ENCODE measurements around the gene ITGB8. TPM values are rescaled to one million over a fixed set of nuclear protein-coding genes. Genes with fewer than 3 reads are reported as not detected.

The ITGB8 gene
- total and polyA plus RNA-seq, 2 experiments from 2014 or later = 0.71 to 3.0 TPM

- no peaks in the 10 kb centered on the region for H3K27me3 ChIP-seq (ENCODE audit: insufficient read depth)
- H3K4me3 ChIP-seq = no peak overlapping the region
- no peak for DNase-seq (ENCODE audit: low spot score)
- Mint-ChIP-seq H3K36me3 (ENCODE audit: low read depth) (no peaks in the 10 kb centered on the region; the same call in 2 of the 3 replicates), H3K4me1 (peaks cover 7% of the 10 kb centered on the region), H3K9me3 (no peaks in the 10 kb centered on the region), H3K27ac (no peak overlapping the region), H3K27me3 (ENCODE audit: insufficient read depth, low read depth, poor library complexity) (no peaks in the 10 kb centered on the region), H3K4me3 (no peak overlapping the region)
- no peak overlapping the region for H2AFZ ChIP-seq
- H4K20me1 ChIP-seq (replicated peaks; ENCODE audit: insufficient read depth) = no peaks in the 10 kb centered on the region
- no peaks in the 10 kb centered on the region for H3K9me2 ChIP-seq (ENCODE audit: insufficient read depth)
- no peak for ATAC-seq
- no peaks in the 10 kb centered on the region for H3K4me1 ChIP-seq (ENCODE audit: insufficient read depth)
- no peaks in the 10 kb centered on the region for H3F3A ChIP-seq (replicated peaks; ENCODE audit: low read depth)
- H3K36me3 ChIP-seq (ENCODE audit: insufficient read depth) = no peaks in the 10 kb centered on the region
- no peak overlapping the region for H3K27ac ChIP-seq (ENCODE audit: low read depth)
- H3K4me2 ChIP-seq = no peak overlapping the region
- TF ChIP-seq NANOG (IDR thresholded peaks at IDR 0.05; ENCODE audit: borderline replicate concordance) (no peak), POLR2AphosphoS5 (IDR thresholded peaks at IDR 0.05; ENCODE audit: low read depth) (no peak), ETS1 (IDR thresholded peaks at IDR 0.05) (no peak), REST (IDR thresholded peaks at IDR 0.05; ENCODE audit: unreplicated experiment) (no peak), STAT1 (IDR thresholded peaks at IDR 0.05; ENCODE audit: unreplicated experiment) (no peak), EZH2phosphoT487 (IDR thresholded peaks at IDR 0.05; ENCODE audit: unreplicated experiment) (no peak), CREB1 (CRISPR knock-in tag; IDR thresholded peaks at IDR 0.05; ENCODE audit: low read depth) (no peak), ZNF114 (CRISPR knock-in tag; IDR thresholded peaks at IDR 0.05) (no peak), ZNF331 (CRISPR knock-in tag; IDR thresholded peaks at IDR 0.05; ENCODE audit: low read depth) (no peak), ZNF462 (CRISPR knock-in tag; IDR thresholded peaks at IDR 0.05) (no peak), EZH2 (IDR thresholded peaks at IDR 0.05; ENCODE audit: low read depth, unreplicated experiment) (no peak), CTCF (conservative IDR thresholded peaks at IDR 0.05; ENCODE audit: low read depth in 2 of 2) (no peak), JUNB (IDR thresholded peaks at IDR 0.05; ENCODE audit: unreplicated experiment) (no peak)
- no peaks in the 10 kb centered on the region for H3K79me2 ChIP-seq (replicated peaks; ENCODE audit: insufficient read depth)
These were observed 32.2 kb upstream of the ITGB8 start for GRCh38 chr7:20298486-20298901.

Data from GM23338 (cell line).